Hepatocyte (in vitro differentiated cells): ENCODE measurements around the gene SLC35G1. TPM values are rescaled to one million over a fixed set of nuclear protein-coding genes. Genes with fewer than 3 reads are reported as not detected.

Experiments used
- DNase-seq: peaks from one replicate; pipeline ENCODE4 v3.0.0-alpha.2; 2016; ENCODE audit warnings: low spot score
- H2AFZ ChIP-seq: fragments of 200-600 bp; sonication (generic); 2 replicates; pipeline ENCODE4 v1.6.0; 2016; ENCODE audit warnings: antibody characterized with exemption, mild to moderate bottlenecking
- H3K27ac ChIP-seq: fragments of 200-600 bp; sonication (generic); 2 replicates; pipeline ENCODE4 v1.5.1; 2016; ENCODE audit warnings: mild to moderate bottlenecking
- H3K27me3 ChIP-seq: fragments of 200-600 bp; sonication (generic); 2 replicates; pipeline ENCODE4 v1.6.1; 2016
- H3K36me3 ChIP-seq: fragments of 200-600 bp; sonication (generic); replicated peaks from 2 replicates; pipeline ENCODE4 v1.5.1; 2016; ENCODE audit warnings: low read depth; ENCODE audit not compliant: insufficient read depth
- H3K4me1 ChIP-seq: fragments of 200-600 bp; sonication (generic); 2 replicates; pipeline ENCODE4 v1.5.1; 2016; ENCODE audit warnings: mild to moderate bottlenecking, moderate library complexity; ENCODE audit not compliant: insufficient read depth
- H3K4me2 ChIP-seq: fragments of 200-600 bp; sonication (generic); 2 replicates; pipeline ENCODE4 v1.6.0; 2016
- H3K4me3 ChIP-seq: fragments of 200-600 bp; sonication (generic); 2 replicates; pipeline ENCODE4 v1.5.1; 2016; ENCODE audit warnings: mild to moderate bottlenecking
- H3K79me2 ChIP-seq: fragments of 200-600 bp; sonication (generic); 2 replicates; pipeline ENCODE4 v1.6.0; 2017; ENCODE audit warnings: mild to moderate bottlenecking
- H3K9me2 ChIP-seq: fragments of 200-600 bp; sonication (generic); replicated peaks from 2 replicates; pipeline ENCODE4 v1.6.0; 2017; ENCODE audit warnings: mild to moderate bottlenecking; ENCODE audit not compliant: insufficient read depth
- H3K9me3 ChIP-seq: fragments of 200-600 bp; sonication (generic); 2 replicates; pipeline ENCODE4 v1.5.1; 2016; ENCODE audit warnings: low read depth, mild to moderate bottlenecking
- H4K20me1 ChIP-seq: fragments of 200-600 bp; sonication (generic); 2 replicates; pipeline ENCODE4 v1.6.0; 2016; ENCODE audit warnings: mild to moderate bottlenecking; ENCODE audit not compliant: insufficient read depth, poor library complexity, severe bottlenecking
- CTCF ChIP-seq: fragments of 200-600 bp; sonication (generic); IDR thresholded peaks from 2 replicates; pipeline ENCODE4 v1.5.1; 2016; ENCODE audit warnings: antibody characterized with exemption, mild to moderate bottlenecking; ENCODE audit not compliant: poor library complexity
- EZH2 ChIP-seq: fragments of 200-600 bp; sonication (generic); IDR thresholded peaks from 2 replicates; pipeline ENCODE4 v1.6.1; 2016; ENCODE audit warnings: antibody characterized with exemption, mild to moderate bottlenecking, borderline replicate concordance
- EZH2phosphoT487 ChIP-seq: fragments of 200-600 bp; sonication (generic); IDR thresholded peaks from one replicate; pipeline ENCODE4 v1.6.1; 2018; ENCODE audit warnings: antibody characterized with exemption, mild to moderate bottlenecking, low read depth, moderate library complexity; ENCODE audit not compliant: unreplicated experiment, severe bottlenecking
- WGBS: methylation state at CpG from one replicate; pipeline ENCODE4 v1.1.6; 2016; ENCODE audit warnings: low lambda C conversion rate; ENCODE audit errors: missing lambda C conversion rate; 5-methylcytosine and 5-hydroxymethylcytosine counted together
- polyA plus RNA-seq: library from polyadenylated mRNA; unstranded; fragments of >200 nt; fragmentation: Nextera tagmentation; extraction: Ambion mirVana; gene quantifications from 2 replicates; pipeline ENCODE4 v1.2.1, GENCODE V29; 2016
- total RNA-seq: library from RNA; depleted of rRNA; stranded (reverse); fragments of >200 nt; gene quantifications from 2 replicates; pipeline ENCODE4 v1.2.3, GENCODE V29; 2014

SLC35G1 gene
- total and polyA plus RNA-seq, 2 experiments from 2014 or later = 12.7 to 19.1 TPM

GRCh38 chr10:93903051-93903450 lies 9.3 kb downstream of the SLC35G1 start:
- WGBS = 95% methylated on average over 2 of the region's 2 CpGs
- TF ChIP-seq CTCF = no peak
- no peak for TF ChIP-seq EZH2phosphoT487
- no peak for TF ChIP-seq EZH2
- Histone ChIP-seq H3K27me3 (no peaks in the 10 kb centered on the region), H3K4me1 (no peaks in the 10 kb centered on the region), H3K79me2 (peaks cover 9% of the 10 kb centered on the region), H3K27ac (no peak overlapping the region), H3K9me2 (no peaks in the 10 kb centered on the region), H3K9me3 (no peaks in the 10 kb centered on the region), H3K36me3 (no peaks in the 10 kb centered on the region), H3K4me2 (no peak overlapping the region), H4K20me1 (no peaks in the 10 kb centered on the region), H3K4me3 (no peak overlapping the region), H2AFZ (no peak overlapping the region)
- no peak for DNase-seq

GRCh38 chr10:93904901-93905300 lies 11.1 kb downstream of the SLC35G1 start:
- TF ChIP-seq CTCF (no peak), EZH2 (no peak), EZH2phosphoT487 (no peak)
- no peak for DNase-seq
- H3K27me3 ChIP-seq = no peaks in the 10 kb centered on the region
- H3K9me2 ChIP-seq = no peaks in the 10 kb centered on the region
- H3K4me1 ChIP-seq = no peaks in the 10 kb centered on the region
- peaks cover 9% of the 10 kb centered on the region for H3K79me2 ChIP-seq
- H3K9me3 ChIP-seq = no peaks in the 10 kb centered on the region
- no peak overlapping the region for H3K27ac ChIP-seq
- no peak overlapping the region for H3K4me2 ChIP-seq
- no peak overlapping the region for H3K4me3 ChIP-seq
- H2AFZ ChIP-seq = no peak overlapping the region
- WGBS = 87% methylated on average over 5 of the region's 5 CpGs
- H4K20me1 ChIP-seq = no peaks in the 10 kb centered on the region
- no peaks in the 10 kb centered on the region for H3K36me3 ChIP-seq

- Histone ChIP-seq H4K20me1 (no peaks in the 10 kb centered on the region), H3K4me2 (no peak overlapping the region), H3K9me3 (no peaks in the 10 kb centered on the region), H3K79me2 (no peaks in the 10 kb centered on the region), H2AFZ (no peak overlapping the region), H3K27me3 (no peaks in the 10 kb centered on the region), H3K9me2 (no peaks in the 10 kb centered on the region), H3K27ac (no peak overlapping the region), H3K4me1 (no peaks in the 10 kb centered on the region), H3K4me3 (no peak overlapping the region), H3K36me3 (no peaks in the 10 kb centered on the region)
- TF ChIP-seq CTCF = no peak
- TF ChIP-seq EZH2 = no peak
- TF ChIP-seq EZH2phosphoT487 = no peak
- no peak for DNase-seq
- 94% methylated on average over 5 of the region's 5 CpGs for WGBS
These were observed 13.3 kb downstream of the SLC35G1 start for GRCh38 chr10:93907059-93907458.

GRCh38 chr10:93911866-93912265 lies 18.1 kb downstream of the SLC35G1 start:
- H3K79me2 ChIP-seq = no peaks in the 10 kb centered on the region
- peak overlapping the region; percentile 67 for H3K4me2 ChIP-seq
- H3K36me3 ChIP-seq = no peaks in the 10 kb centered on the region
- DNase-seq = no peak
- 78% methylated on average over 6 of the region's 6 CpGs for WGBS
- no peak overlapping the region for H2AFZ ChIP-seq
- H3K9me3 ChIP-seq = no peaks in the 10 kb centered on the region
- no peaks in the 10 kb centered on the region for H3K27me3 ChIP-seq
- no peaks in the 10 kb centered on the region for H4K20me1 ChIP-seq
- H3K4me1 ChIP-seq = no peaks in the 10 kb centered on the region
- no peaks in the 10 kb centered on the region for H3K9me2 ChIP-seq
- TF ChIP-seq EZH2phosphoT487 (no peak), EZH2 (no peak), CTCF (no peak)
- no peak overlapping the region for H3K4me3 ChIP-seq
- H3K27ac ChIP-seq = peak overlapping the region; percentile 28
